ENCODE data around the gene ARHGEF18.
"Not testable (repeated sequence)": the region's sequence is repeated elsewhere in the genome, so short reads cannot be mapped to it uniquely, and the experiment has no call there.

ARHGEF18 gene

GRCh38 chr19:7346488-7346971 lies 2.2 kb upstream of the ARHGEF18 start:
- H4K20me1 ChIP-seq = no peaks in the 10 kb centered on the region

GRCh38 chr19:7346997-7347396 lies 1.7 kb upstream of the ARHGEF18 start:
- H3K4me3 ChIP-seq, H3K27me3 ChIP-seq, H4K20me1 ChIP-seq, H3K9ac ChIP-seq: not testable (repeated sequence)
- H3K27ac ChIP-seq = peak overlapping the region; percentile 90
- H3K9me3 ChIP-seq = peaks cover 13% of the 10 kb centered on the region
- peaks cover 82% of the 10 kb centered on the region for H3K4me1 ChIP-seq
- H3K4me2 ChIP-seq = peak overlapping the region; percentile 83
- peaks cover 12% of the 10 kb centered on the region for H3K36me3 ChIP-seq

More at GRCh38 chr19:7346488-7346971, 2.2 kb upstream of the ARHGEF18 start:
- Histone ChIP-seq H3K4me3 (no peak overlapping the region), H3K9ac (peak overlapping the region; percentile 71; the same call in 1 of the 2 replicates), H3K9me3 (peaks cover 8% of the 10 kb centered on the region), H3K4me1 (peaks cover 86% of the 10 kb centered on the region), H3K36me3 (peaks cover 7% of the 10 kb centered on the region), H3K4me2 (peak overlapping the region; percentile 83), H3K27me3 (no peaks in the 10 kb centered on the region), H3K27ac (peak overlapping the region; percentile 90)
- no peak for TF ChIP-seq Cebpa-rat (IDR thresholded peaks at IDR 0.05)

DNA sequence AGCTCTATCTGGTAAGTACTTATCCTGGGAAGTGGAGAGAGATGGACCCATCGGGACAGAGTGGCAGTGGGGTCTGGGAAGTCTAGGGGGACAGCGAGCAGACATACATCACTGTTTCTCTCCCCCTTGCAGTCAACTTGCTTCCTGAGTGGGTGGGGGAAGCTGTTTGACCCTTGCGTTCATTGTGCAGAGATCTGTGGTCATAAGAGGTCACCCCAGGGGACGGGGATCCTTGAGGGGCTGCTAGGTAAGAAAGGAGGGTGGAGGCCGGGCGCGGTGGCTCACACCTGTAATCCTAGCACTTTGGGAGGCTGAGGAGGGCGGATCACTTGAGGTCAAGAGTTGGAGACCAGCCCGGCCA lies 474 bp downstream of the ARHGEF18 start:
- H3K27me3 ChIP-seq = no peaks in the 10 kb centered on the region
- H3K27ac ChIP-seq = peak overlapping the region; percentile 98
- peak overlapping the region; percentile 83 for H3K4me2 ChIP-seq
- H3K36me3 ChIP-seq = peaks cover 32% of the 10 kb centered on the region
- peaks cover 22% of the 10 kb centered on the region for H4K20me1 ChIP-seq
- H3K4me3 ChIP-seq = peak overlapping the region; percentile 76
- H3K4me1 ChIP-seq = peaks cover 74% of the 10 kb centered on the region
- H3K9me3 ChIP-seq = peaks cover 16% of the 10 kb centered on the region
- peak overlapping the region; percentile 92 for H3K9ac ChIP-seq
- TF ChIP-seq Cebpa-rat (IDR thresholded peaks at IDR 0.05) = no peak

- peak overlapping the region; percentile 83 for H3K4me2 ChIP-seq
- peak overlapping the region; percentile 98 for H3K27ac ChIP-seq
- no peaks in the 10 kb centered on the region for H3K27me3 ChIP-seq
- H3K9me3 ChIP-seq = peaks cover 16% of the 10 kb centered on the region
- H3K4me3 ChIP-seq = peak overlapping the region; percentile 76
- H3K4me1 ChIP-seq = peaks cover 74% of the 10 kb centered on the region
- H3K36me3 ChIP-seq = peaks cover 41% of the 10 kb centered on the region
- TF ChIP-seq Cebpa-rat (IDR thresholded peaks at IDR 0.05) = no peak
- H4K20me1 ChIP-seq = peaks cover 32% of the 10 kb centered on the region
- H3K9ac ChIP-seq = peak overlapping the region; percentile 92
Measured at GRCh38 chr19:7349961-7350711, 1.4 kb downstream of the ARHGEF18 start.

DNA sequence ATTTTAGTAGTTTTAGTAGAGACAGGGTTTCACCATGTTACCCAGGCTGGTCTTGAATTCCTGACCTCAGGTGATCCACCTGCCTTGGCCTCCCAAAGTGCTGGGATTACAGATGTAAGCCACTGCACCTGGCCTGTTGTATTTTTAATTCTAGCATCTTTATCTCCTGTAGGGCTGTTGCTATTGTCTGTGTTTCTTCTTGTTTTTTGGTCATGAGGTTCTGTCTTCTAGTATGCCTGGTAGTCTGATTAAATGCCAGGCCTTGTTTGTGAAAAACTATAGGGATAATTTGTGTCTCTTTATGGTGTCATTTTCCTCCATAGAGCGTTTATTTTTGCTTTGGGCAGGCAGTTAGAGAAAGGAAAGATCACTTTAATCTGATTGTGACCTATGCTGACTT lies 3.1 kb downstream of the ARHGEF18 start:
- Histone ChIP-seq H3K36me3 (peaks cover 58% of the 10 kb centered on the region), H4K20me1 (peaks cover 49% of the 10 kb centered on the region), H3K9ac (no peak overlapping the region), H3K4me2 (peak overlapping the region; percentile 83; the same call in 1 of the 2 replicates), H3K4me3 (peak overlapping the region; percentile 38; the same call in 1 of the 2 replicates), H3K27me3 (no peaks in the 10 kb centered on the region), H3K4me1 (peaks cover 74% of the 10 kb centered on the region), H3K27ac (no peak overlapping the region), H3K9me3 (peaks cover 16% of the 10 kb centered on the region)
- TF ChIP-seq Cebpa-rat (IDR thresholded peaks at IDR 0.05) = no peak

- H3K27me3 ChIP-seq = no peaks in the 10 kb centered on the region
- peaks cover 83% of the 10 kb centered on the region for H4K20me1 ChIP-seq
- H3K4me1 ChIP-seq = peaks cover 63% of the 10 kb centered on the region
- H3K9ac ChIP-seq = peak overlapping the region; percentile 43; the same call in 1 of the 2 replicates
- H3K4me3 ChIP-seq = peak overlapping the region; percentile 16; the same call in 1 of the 2 replicates
- peak overlapping the region; percentile 47 for H3K4me2 ChIP-seq
- TF ChIP-seq Cebpa-rat (IDR thresholded peaks at IDR 0.05) = no peak
- H3K27ac ChIP-seq = peak overlapping the region; percentile 50
- peaks cover 24% of the 10 kb centered on the region for H3K9me3 ChIP-seq
- H3K36me3 ChIP-seq = peaks cover 92% of the 10 kb centered on the region
Measured at GRCh38 chr19:7355151-7355820, 6.5 kb downstream of the ARHGEF18 start.

DNA sequence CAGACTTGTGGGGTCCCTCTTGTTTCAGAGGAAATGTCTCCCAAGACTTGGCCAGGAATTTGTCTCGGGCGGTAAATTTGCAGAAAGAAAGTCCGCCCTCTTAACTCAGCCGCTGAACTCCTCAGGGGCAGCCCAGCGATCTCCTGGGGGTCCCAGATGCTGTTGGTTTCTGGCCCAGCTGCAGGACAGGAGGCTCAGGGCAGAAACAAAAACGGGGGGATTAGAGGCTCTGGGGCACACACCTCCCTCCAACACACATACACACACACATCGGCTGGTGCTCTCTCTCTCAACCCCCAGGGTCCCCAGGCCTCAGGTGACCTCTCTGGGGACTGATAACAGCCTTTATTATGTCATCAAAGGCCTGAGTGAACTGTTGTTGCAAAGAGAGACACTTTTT lies 7.1 kb downstream of the ARHGEF18 start:
- no peaks in the 10 kb centered on the region for H3K27me3 ChIP-seq
- H3K27ac ChIP-seq = peak overlapping the region; percentile 50
- peak overlapping the region; percentile 43; the same call in 1 of the 2 replicates for H3K9ac ChIP-seq
- peaks cover 89% of the 10 kb centered on the region for H4K20me1 ChIP-seq
- TF ChIP-seq Cebpa-rat (IDR thresholded peaks at IDR 0.05) = no peak
- peak overlapping the region; percentile 47 for H3K4me2 ChIP-seq
- peaks cover 98% of the 10 kb centered on the region for H3K36me3 ChIP-seq
- H3K4me1 ChIP-seq = peaks cover 57% of the 10 kb centered on the region
- no peak overlapping the region for H3K4me3 ChIP-seq
- peaks cover 22% of the 10 kb centered on the region for H3K9me3 ChIP-seq

- H4K20me1 ChIP-seq = peaks cover 94% of the 10 kb centered on the region
- TF ChIP-seq Cebpa-rat (IDR thresholded peaks at IDR 0.05) = no peak
- peak overlapping the region; percentile 34 for H3K4me2 ChIP-seq
- no peak overlapping the region for H3K27ac ChIP-seq
- H3K9ac ChIP-seq = no peak overlapping the region
- no peaks in the 10 kb centered on the region for H3K27me3 ChIP-seq
- H3K9me3 ChIP-seq = peaks cover 10% of the 10 kb centered on the region
- H3K4me3 ChIP-seq = no peak overlapping the region
- peaks cover 96% of the 10 kb centered on the region for H3K36me3 ChIP-seq
- H3K4me1 ChIP-seq = peaks cover 50% of the 10 kb centered on the region
Measured at GRCh38 chr19:7356899-7357627, 8.3 kb downstream of the ARHGEF18 start.

GRCh38 chr19:7358102-7358597 lies 9.4 kb downstream of the ARHGEF18 start:
- H3K4me1 ChIP-seq = peaks cover 57% of the 10 kb centered on the region
- no peak for TF ChIP-seq Cebpa-rat (IDR thresholded peaks at IDR 0.05)
- H3K9me3 ChIP-seq = peaks cover 7% of the 10 kb centered on the region
- no peaks in the 10 kb centered on the region for H3K27me3 ChIP-seq
- no peak overlapping the region for H3K9ac ChIP-seq
- no peak overlapping the region; the same call in 1 of the 2 replicates for H3K4me2 ChIP-seq
- H4K20me1 ChIP-seq = peaks cover 97% of the 10 kb centered on the region
- H3K27ac ChIP-seq = no peak overlapping the region
- peaks cover 98% of the 10 kb centered on the region for H3K36me3 ChIP-seq
- no peak overlapping the region for H3K4me3 ChIP-seq
